ENCODE results near the gene LDB3.
"Not testable (repeated sequence)": the region's sequence is repeated elsewhere in the genome, so short reads cannot be mapped to it uniquely, and the experiment has no call there.

LDB3 gene

GRCh38 chr10:86734207-86734988, 66.1 kb downstream of the LDB3 start:
- no peak for DNase-seq

GRCh38 chr10:86735278-86735677, 67.0 kb downstream of the LDB3 start:
- DNase-seq = not testable (repeated sequence)

- DNase-seq = no peak
These were observed 73.9 kb downstream of the LDB3 start for GRCh38 chr10:86742230-86742629.

- no peak for DNase-seq
These were observed 75.9 kb downstream of the LDB3 start for GRCh38 chr10:86744067-86744725.

- no peak for DNase-seq
These were observed 79.7 kb downstream of the LDB3 start for GRCh38 chr10:86747796-86748581.

- DNase-seq = no peak
These were observed 81.5 kb downstream of the LDB3 start for GRCh38 chr10:86749854-86750253.

GRCh38 chr10:86751477-86751876, 83.2 kb downstream of the LDB3 start:
- DNase-seq = no peak

GRCh38 chr10:86752311-86752710, 84.0 kb downstream of the LDB3 start:
- peak; percentile 20 for DNase-seq

- no peak for DNase-seq
These were observed 84.7 kb downstream of the LDB3 start for GRCh38 chr10:86753051-86753450.

GRCh38 chr10:86753638-86754434, 85.5 kb downstream of the LDB3 start:
- DNase-seq = no peak

- no peak for DNase-seq
These were observed 87.1 kb downstream of the LDB3 start for GRCh38 chr10:86755454-86755739.

GRCh38 chr10:86755740-86756510, 87.6 kb downstream of the LDB3 start:
- DNase-seq = peak; percentile 77

- no peak for DNase-seq
These were observed 88.3 kb downstream of the LDB3 start, which contains the start of gene BMPR1A for GRCh38 chr10:86756511-86757112. TSS of gene BMPR1A (plus strand) at chr10:86756619. CDS start at chr10:86876019, 119,400 bp downstream.

GRCh38 chr10:86757113-86757972, 89.0 kb downstream of the LDB3 start:
- DNase-seq = no peak

- no peak for DNase-seq
These were observed 90.1 kb downstream of the LDB3 start for GRCh38 chr10:86758189-86759072.

GRCh38 chr10:86759073-86759672, 90.9 kb downstream of the LDB3 start:
- DNase-seq = no peak

GRCh38 chr10:86763404-86763803, 95.1 kb downstream of the LDB3 start:
- no peak for DNase-seq

- no peak for DNase-seq
These were observed 97.2 kb downstream of the LDB3 start for GRCh38 chr10:86765548-86765947.

GRCh38 chr10:86768412-86769062, 100.2 kb downstream of the LDB3 start:
- no peak for DNase-seq
